Measurements from ENCODE around the gene FHIT.

DNA sequence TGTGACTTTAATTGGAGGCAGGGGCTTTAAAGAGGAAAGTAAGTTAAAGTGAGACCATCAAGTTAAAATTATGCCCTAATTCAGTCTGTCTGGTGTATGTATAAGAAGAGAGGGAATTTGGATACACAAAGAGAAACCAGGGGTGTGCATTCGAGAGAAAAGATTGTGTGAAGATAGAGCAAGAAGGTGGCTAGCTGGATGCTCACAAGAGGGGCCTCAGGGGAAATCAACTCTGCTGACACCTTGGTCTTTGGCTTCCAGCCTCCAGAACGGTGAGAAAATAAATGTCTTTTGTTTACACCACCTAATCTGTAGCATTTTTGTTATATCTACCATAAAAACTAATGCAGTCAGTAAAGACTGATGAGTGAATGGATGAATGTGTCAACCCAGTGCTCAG is 1294.1 kb downstream of the FHIT start:
- TF ChIP-seq GATA2 (IDR thresholded peaks at IDR 0.05; ENCODE audit: low read depth, low read length) (no peak), GATA3 (IDR thresholded peaks at IDR 0.05; ENCODE audit: low read depth, low read length) (no peak)

All from SH-SY5Y (cell line).